Measurements from ENCODE around the gene GRIN2C.
A peak's percentile ranks its signal among the peaks of the same experiment; 100 is the strongest.

Gene GRIN2C

GRCh38 chr17:74846621-74847020 is 13.1 kb downstream of the GRIN2C start:
- no CpG with 5 or more reads among the region's 16 CpGs for WGBS (ENCODE audit: insufficient coverage, insufficient read length)
- Histone ChIP-seq H3K9me3 (ENCODE audit: control insufficient read depth, insufficient read depth, low read length) (no peaks in the 10 kb centered on the region), H3K36me3 (ENCODE audit: control insufficient read depth, insufficient read depth, low read length) (no peaks in the 10 kb centered on the region; the same call in 1 of the 2 replicates), H3K27ac (ENCODE audit: low read length) (no peak overlapping the region), H3K4me1 (ENCODE audit: control insufficient read depth, insufficient read depth, low read length) (0 out of 2 replicates have a peak, but pooled peaks cover 3% of the 10 kb centered on the region), H3K27me3 (ENCODE audit: control insufficient read depth, insufficient read depth, low read length) (peaks cover 21% of the 10 kb centered on the region), H3K4me3 (ENCODE audit: low read length) (no peak overlapping the region)
- DNase-seq (ENCODE audit: low read depth, low spot score): no peak

- Histone ChIP-seq H3K36me3 (ENCODE audit: control insufficient read depth, insufficient read depth, low read length) (no peaks in the 10 kb centered on the region), H3K4me1 (ENCODE audit: control insufficient read depth, insufficient read depth, low read length) (peaks cover 3% of the 10 kb centered on the region), H3K4me3 (ENCODE audit: low read length) (peak overlapping the region; percentile 15), H3K27ac (ENCODE audit: low read length) (no peak overlapping the region), H3K27me3 (ENCODE audit: control insufficient read depth, insufficient read depth, low read length) (peaks cover 13% of the 10 kb centered on the region), H3K9me3 (ENCODE audit: control insufficient read depth, insufficient read depth, low read length) (no peaks in the 10 kb centered on the region)
- no CpG with 5 or more reads among the region's 26 CpGs for WGBS (ENCODE audit: insufficient coverage, insufficient read length)
- no peak for DNase-seq (ENCODE audit: low read depth, low spot score)
Measured at GRCh38 chr17:74843352-74843627, 16.4 kb downstream of the GRIN2C start.

- Histone ChIP-seq H3K4me1 (ENCODE audit: control insufficient read depth, insufficient read depth, low read length) (peaks cover 3% of the 10 kb centered on the region), H3K27me3 (ENCODE audit: control insufficient read depth, insufficient read depth, low read length) (peaks cover 13% of the 10 kb centered on the region), H3K27ac (ENCODE audit: low read length) (no peak overlapping the region), H3K36me3 (ENCODE audit: control insufficient read depth, insufficient read depth, low read length) (no peaks in the 10 kb centered on the region), H3K9me3 (ENCODE audit: control insufficient read depth, insufficient read depth, low read length) (no peaks in the 10 kb centered on the region), H3K4me3 (ENCODE audit: low read length) (peak overlapping the region; percentile 60; the same call in 1 of the 2 replicates)
- WGBS (ENCODE audit: insufficient coverage, insufficient read length): no CpG with 5 or more reads among the region's 88 CpGs
- no peak for DNase-seq (ENCODE audit: low read depth, low spot score)
Measured at GRCh38 chr17:74842599-74843351, 16.9 kb downstream of the GRIN2C start.

GRCh38 chr17:74842146-74842598 is 17.5 kb downstream of the GRIN2C start:
- Histone ChIP-seq H3K27me3 (ENCODE audit: control insufficient read depth, insufficient read depth, low read length) (peaks cover 13% of the 10 kb centered on the region), H3K9me3 (ENCODE audit: control insufficient read depth, insufficient read depth, low read length) (no peaks in the 10 kb centered on the region), H3K36me3 (ENCODE audit: control insufficient read depth, insufficient read depth, low read length) (no peaks in the 10 kb centered on the region), H3K4me1 (ENCODE audit: control insufficient read depth, insufficient read depth, low read length) (peaks cover 3% of the 10 kb centered on the region), H3K4me3 (ENCODE audit: low read length) (peak overlapping the region; percentile 60; the same call in 1 of the 2 replicates), H3K27ac (ENCODE audit: low read length) (no peak overlapping the region)
- no CpG with 5 or more reads among the region's 8 CpGs for WGBS (ENCODE audit: insufficient coverage, insufficient read length)
- no peak for DNase-seq (ENCODE audit: low read depth, low spot score)

- Histone ChIP-seq H3K27ac (ENCODE audit: low read length) (no peak overlapping the region), H3K36me3 (ENCODE audit: control insufficient read depth, insufficient read depth, low read length) (no peaks in the 10 kb centered on the region; the same call in 1 of the 2 replicates), H3K4me1 (ENCODE audit: control insufficient read depth, insufficient read depth, low read length) (peaks cover 3% of the 10 kb centered on the region), H3K9me3 (ENCODE audit: control insufficient read depth, insufficient read depth, low read length) (no peaks in the 10 kb centered on the region), H3K27me3 (ENCODE audit: control insufficient read depth, insufficient read depth, low read length) (peaks cover 13% of the 10 kb centered on the region), H3K4me3 (ENCODE audit: low read length) (no peak overlapping the region)
- DNase-seq (ENCODE audit: low read depth, low spot score): no peak
- no CpG with 5 or more reads among the region's 13 CpGs for WGBS (ENCODE audit: insufficient coverage, insufficient read length)
Measured at GRCh38 chr17:74840989-74841666, 18.6 kb downstream of the GRIN2C start.

- no CpG with 5 or more reads among the region's 7 CpGs for WGBS (ENCODE audit: insufficient coverage, insufficient read length)
- no peak for DNase-seq (ENCODE audit: low read depth, low spot score)
Measured at GRCh38 chr17:74839990-74840852, 19.5 kb downstream of the GRIN2C start.

GRCh38 chr17:74838274-74838673 is 21.4 kb downstream of the GRIN2C start:
- Histone ChIP-seq H3K27ac (ENCODE audit: low read length) (no peak overlapping the region), H3K4me1 (ENCODE audit: control insufficient read depth, insufficient read depth, low read length) (peaks cover 2% of the 10 kb centered on the region), H3K27me3 (ENCODE audit: control insufficient read depth, insufficient read depth, low read length) (peaks cover 3% of the 10 kb centered on the region; the same call in 1 of the 2 replicates), H3K9me3 (ENCODE audit: control insufficient read depth, insufficient read depth, low read length) (no peaks in the 10 kb centered on the region), H3K4me3 (ENCODE audit: low read length) (no peak overlapping the region), H3K36me3 (ENCODE audit: control insufficient read depth, insufficient read depth, low read length) (no peaks in the 10 kb centered on the region; the same call in 1 of the 2 replicates)
- WGBS (ENCODE audit: insufficient coverage, insufficient read length): no CpG with 5 or more reads among the region's 9 CpGs
- DNase-seq (ENCODE audit: low read depth, low spot score): no peak

More at GRCh38 chr17:74839990-74840852, 19.5 kb downstream of the GRIN2C start:
- Histone ChIP-seq H3K4me1 (ENCODE audit: control insufficient read depth, insufficient read depth, low read length) (peaks cover 3% of the 10 kb centered on the region), H3K36me3 (ENCODE audit: control insufficient read depth, insufficient read depth, low read length) (no peaks in the 10 kb centered on the region; the same call in 1 of the 2 replicates), H3K9me3 (ENCODE audit: control insufficient read depth, insufficient read depth, low read length) (no peaks in the 10 kb centered on the region), H3K4me3 (ENCODE audit: low read length) (no peak overlapping the region), H3K27me3 (ENCODE audit: control insufficient read depth, insufficient read depth, low read length) (peaks cover 13% of the 10 kb centered on the region), H3K27ac (ENCODE audit: low read length) (no peak overlapping the region)

- peaks cover 3% of the 10 kb centered on the region; the same call in 1 of the 2 replicates for H3K27me3 ChIP-seq (ENCODE audit: control insufficient read depth, insufficient read depth, low read length)
- no peaks in the 10 kb centered on the region; the same call in none of the 2 replicates for H3K4me1 ChIP-seq (ENCODE audit: control insufficient read depth, insufficient read depth, low read length)
- no peaks in the 10 kb centered on the region for H3K9me3 ChIP-seq (ENCODE audit: control insufficient read depth, insufficient read depth, low read length)
- DNase-seq (ENCODE audit: low read depth, low spot score): no peak
- WGBS (ENCODE audit: insufficient coverage, insufficient read length): no CpG with 5 or more reads among the region's 19 CpGs
- H3K36me3 ChIP-seq (ENCODE audit: control insufficient read depth, insufficient read depth, low read length): no peaks in the 10 kb centered on the region; the same call in 1 of the 2 replicates
- no peak overlapping the region for H3K4me3 ChIP-seq (ENCODE audit: low read length)
- H3K27ac ChIP-seq (ENCODE audit: low read length): no peak overlapping the region
Measured at GRCh38 chr17:74836691-74837467, 22.8 kb downstream of the GRIN2C start.

- Histone ChIP-seq H3K27ac (ENCODE audit: low read length) (no peak overlapping the region), H3K36me3 (ENCODE audit: control insufficient read depth, insufficient read depth, low read length) (no peaks in the 10 kb centered on the region; the same call in 1 of the 2 replicates), H3K9me3 (ENCODE audit: control insufficient read depth, insufficient read depth, low read length) (no peaks in the 10 kb centered on the region), H3K27me3 (ENCODE audit: control insufficient read depth, insufficient read depth, low read length) (no peaks in the 10 kb centered on the region), H3K4me1 (ENCODE audit: control insufficient read depth, insufficient read depth, low read length) (no peaks in the 10 kb centered on the region; the same call in 1 of the 2 replicates), H3K4me3 (ENCODE audit: low read length) (no peak overlapping the region)
- no peak for DNase-seq (ENCODE audit: low read depth, low spot score)
- WGBS (ENCODE audit: insufficient coverage, insufficient read length): no CpG with 5 or more reads among the region's 26 CpGs
Measured at GRCh38 chr17:74836191-74836590, 23.5 kb downstream of the GRIN2C start.

All from iPS DF 6.9 (cell line).